Uterus (tissue), 4 donors: ENCODE data around the gene AGPAT4. TPM values are rescaled to one million over a fixed set of nuclear protein-coding genes. Genes with fewer than 3 reads are reported as not detected.

ENCODE experiments used
- DNase-seq, 2 donors: peaks; one replicate each; pipeline ENCODE4 v3.0.0-alpha.2; 2019 to 2020
- H3K27ac ChIP-seq, 2 donors: fragments of 200-600 bp; sonication (generic); 1 replicate in 1 of 2; 2 replicates in 1 of 2; pipeline ENCODE4 v1.5.1; 2016 to 2018
- H3K27me3 ChIP-seq, 2 donors: fragments of 200-600 bp; sonication (generic); one replicate each; pipeline ENCODE4 v1.5.1; 2018 to 2019; ENCODE audit warnings: control low read depth in 1 of 2
- H3K36me3 ChIP-seq, 2 donors: fragments of 200-600 bp; sonication (generic); one replicate each; pipeline ENCODE4 v1.5.1; 2019; ENCODE audit warnings: control low read depth in 1 of 2
- H3K4me1 ChIP-seq, 2 donors: fragments of 200-600 bp; sonication (generic); one replicate each; pipeline ENCODE4 v1.5.1; 2018 to 2019; ENCODE audit warnings: control low read depth in 1 of 2
- H3K4me3 ChIP-seq, 2 donors: fragments of 200-600 bp; sonication (generic); 1 replicate in 1 of 2; 2 replicates in 1 of 2; pipeline ENCODE4 v1.5.1; 2018 to 2019; ENCODE audit warnings: mild to moderate bottlenecking in 1 of 2
- H3K9me3 ChIP-seq, 2 donors: fragments of 200-600 bp; sonication (generic); one replicate each; pipeline ENCODE4 v1.5.1; 2019; ENCODE audit warnings: control low read depth in 1 of 2
- CTCF ChIP-seq, 4 experiments: fragments of 200-600 bp in 2 of 4; fragments of 450-650 bp in 2 of 4; sonication (generic) in 2 of 4; IDR thresholded peaks; one replicate each; pipeline ENCODE4 v1.5.1; 2016 to 2019; ENCODE audit warnings: antibody characterized with exemption in 4 of 4, mild to moderate bottlenecking in 2 of 4, moderate library complexity in 1 of 4
- POLR2A ChIP-seq, 2 donors: fragments of 450-650 bp; IDR thresholded peaks; one replicate each; pipeline ENCODE4 v1.6.1; 2016; ENCODE audit warnings: antibody characterized with exemption in 2 of 2, mild to moderate bottlenecking in 1 of 2, moderate library complexity in 1 of 2
- intact Hi-C: fragments of 100-400 bp; cut with DNase I; formaldehyde crosslinking; loops from one replicate; pipeline ENCODE4 v1.15.1; 2023; ENCODE audit warnings: low total_unique reads
- total RNA-seq, 4 donors: library from RNA; depleted of rRNA in 3 of 4; stranded (reverse); fragments of >200 nt in 3 of 4; gene quantifications; one replicate each; pipeline versions ENCODE4 v1.1.0 to v1.2.4, GENCODE V29; 2014 to 2023
- donor health status: DM: yes; HTN: yes; CAD: no.

The AGPAT4 gene
- total RNA-seq, 4 donors from 2014 or later, result 2.9 to 18.1 (median 15.1) TPM

- Histone ChIP-seq H3K4me1 (no peaks in the 10 kb centered on the region), H3K27ac (no peak overlapping the region), H3K9me3 (no peaks in the 10 kb centered on the region), H3K4me3 (no peak overlapping the region), H3K27me3 (no peaks in the 10 kb centered on the region), H3K36me3 (no peaks in the 10 kb centered on the region)
- intact Hi-C loops, result loop anchor here (5.0 kb wide), 1 partner anchor 238 kb away; no protein-coding TSS in a partner anchor
- no peak for TF ChIP-seq POLR2A (IDR thresholded peaks at IDR 0.05)
- TF ChIP-seq CTCF (IDR thresholded peaks at IDR 0.05), result no peak
- no peak for DNase-seq
These were observed 139.1 kb downstream of the AGPAT4 start for GRCh38 chr6:161134550-161135298.

- Histone ChIP-seq H3K27me3 (no peaks in the 10 kb centered on the region), H3K36me3 (no peaks in the 10 kb centered on the region), H3K9me3 (no peaks in the 10 kb centered on the region), H3K4me3 (no peak overlapping the region), H3K27ac (no peak overlapping the region), H3K4me1 (no peaks in the 10 kb centered on the region)
- DNase-seq, result no peak
- intact Hi-C loops, result no loop called here
- TF ChIP-seq CTCF (IDR thresholded peaks at IDR 0.05) (no peak), POLR2A (IDR thresholded peaks at IDR 0.05) (no peak)
These were observed 139.9 kb downstream of the AGPAT4 start for GRCh38 chr6:161133963-161134362.

GRCh38 chr6:161132384-161132783 lies 141.5 kb downstream of the AGPAT4 start:
- intact Hi-C loops, result no loop called here
- Histone ChIP-seq H3K4me1 (no peaks in the 10 kb centered on the region), H3K27ac (no peak overlapping the region), H3K27me3 (no peaks in the 10 kb centered on the region), H3K9me3 (no peaks in the 10 kb centered on the region), H3K4me3 (no peak overlapping the region), H3K36me3 (no peaks in the 10 kb centered on the region)
- TF ChIP-seq CTCF (IDR thresholded peaks at IDR 0.05) (no peak), POLR2A (IDR thresholded peaks at IDR 0.05) (no peak)
- no peak for DNase-seq

GRCh38 chr6:161130967-161131766 lies 142.7 kb downstream of the AGPAT4 start:
- H3K9me3 ChIP-seq, result no peaks in the 10 kb centered on the region
- no peaks in the 10 kb centered on the region for H3K4me1 ChIP-seq
- intact Hi-C loops, result no loop called here
- no peaks in the 10 kb centered on the region for H3K27me3 ChIP-seq
- no peak for TF ChIP-seq POLR2A (IDR thresholded peaks at IDR 0.05)
- no peak for TF ChIP-seq CTCF (IDR thresholded peaks at IDR 0.05)
- DNase-seq, result no peak
- H3K36me3 ChIP-seq, result no peaks in the 10 kb centered on the region
- H3K27ac ChIP-seq, result no peak overlapping the region
- no peak overlapping the region for H3K4me3 ChIP-seq

- Histone ChIP-seq H3K36me3 (no peaks in the 10 kb centered on the region), H3K4me1 (no peaks in the 10 kb centered on the region)
These were observed 143.3 kb downstream of the AGPAT4 start for GRCh38 chr6:161130541-161130940.

More at GRCh38 chr6:161130541-161130940, 143.3 kb downstream of the AGPAT4 start:
- no peak for DNase-seq
- Histone ChIP-seq H3K27me3 (no peaks in the 10 kb centered on the region), H3K9me3 (no peaks in the 10 kb centered on the region), H3K4me3 (no peak overlapping the region), H3K27ac (no peak overlapping the region)
- TF ChIP-seq CTCF (IDR thresholded peaks at IDR 0.05) (no peak), POLR2A (IDR thresholded peaks at IDR 0.05) (no peak)
- intact Hi-C loops, result no loop called here
